Measurements from ENCODE around the gene LRRC8B.

The LRRC8B gene

GRCh38 chr1:89594096-89594740 lies 69.6 kb downstream of the LRRC8B start:
- TF ChIP-seq RAD21 (IDR thresholded peaks at IDR 0.05; ENCODE audit: low read depth), result no peak

- TF ChIP-seq USF1 (IDR thresholded peaks at IDR 0.05), result no peak
- TF ChIP-seq MAX (IDR thresholded peaks at IDR 0.05), result no peak
- TF ChIP-seq TAF1 (IDR thresholded peaks at IDR 0.05; ENCODE audit: low read depth), result no peak
- TF ChIP-seq EGR1 (IDR thresholded peaks at IDR 0.05), result no peak
- no peak for TF ChIP-seq TEAD4 (IDR thresholded peaks at IDR 0.05)
- no peak for TF ChIP-seq EP300 (IDR thresholded peaks at IDR 0.05; ENCODE audit: borderline replicate concordance)
- no peak for TF ChIP-seq FOXM1 (IDR thresholded peaks at IDR 0.05; ENCODE audit: borderline replicate concordance, low read depth)
- no peak for TF ChIP-seq YY1 (IDR thresholded peaks at IDR 0.05; ENCODE audit: low read depth)
- TF ChIP-seq CREB1 (IDR thresholded peaks at IDR 0.05; ENCODE audit: low read depth), result no peak
- no peak for TF ChIP-seq ZBTB7A (IDR thresholded peaks at IDR 0.05; ENCODE audit: low read depth)
- TF ChIP-seq NFIC (IDR thresholded peaks at IDR 0.05), result no peak
- TF ChIP-seq TCF12 (IDR thresholded peaks at IDR 0.05; ENCODE audit: low read depth), result no peak
- TF ChIP-seq RAD21 (IDR thresholded peaks at IDR 0.05; ENCODE audit: low read depth), result no peak
- no peak for TF ChIP-seq CEBPB (IDR thresholded peaks at IDR 0.05)
- TF ChIP-seq REST (IDR thresholded peaks at IDR 0.05; ENCODE audit: low read depth), result no peak
These were observed 72.1 kb downstream of the LRRC8B start for GRCh38 chr1:89596698-89597097.

- TF ChIP-seq MAX (IDR thresholded peaks at IDR 0.05) (no peak), RAD21 (IDR thresholded peaks at IDR 0.05; ENCODE audit: low read depth) (peak; percentile 69)
These were observed 74.1 kb downstream of the LRRC8B start for GRCh38 chr1:89598450-89599331.

GRCh38 chr1:89599332-89599630 lies 74.7 kb downstream of the LRRC8B start:
- TF ChIP-seq TAF1 (IDR thresholded peaks at IDR 0.05; ENCODE audit: low read depth), result no peak
- no peak for TF ChIP-seq RAD21 (IDR thresholded peaks at IDR 0.05; ENCODE audit: low read depth)
- no peak for TF ChIP-seq TEAD4 (IDR thresholded peaks at IDR 0.05)
- TF ChIP-seq TCF12 (IDR thresholded peaks at IDR 0.05; ENCODE audit: low read depth), result no peak
- no peak for TF ChIP-seq EGR1 (IDR thresholded peaks at IDR 0.05)
- TF ChIP-seq MAX (IDR thresholded peaks at IDR 0.05), result no peak

GRCh38 chr1:89600451-89601224 lies 76.0 kb downstream of the LRRC8B start:
- TF ChIP-seq TEAD4 (IDR thresholded peaks at IDR 0.05) (no peak), NFIC (IDR thresholded peaks at IDR 0.05) (no peak), EGR1 (IDR thresholded peaks at IDR 0.05) (no peak), ZBTB7A (IDR thresholded peaks at IDR 0.05; ENCODE audit: low read depth) (no peak), MAX (IDR thresholded peaks at IDR 0.05) (no peak), RAD21 (IDR thresholded peaks at IDR 0.05; ENCODE audit: low read depth) (no peak), EP300 (IDR thresholded peaks at IDR 0.05; ENCODE audit: borderline replicate concordance) (no peak), TCF12 (IDR thresholded peaks at IDR 0.05; ENCODE audit: low read depth) (no peak), CREB1 (IDR thresholded peaks at IDR 0.05; ENCODE audit: low read depth) (no peak)

- no peak for TF ChIP-seq USF1 (IDR thresholded peaks at IDR 0.05)
- TF ChIP-seq FOXM1 (IDR thresholded peaks at IDR 0.05; ENCODE audit: borderline replicate concordance, low read depth), result no peak
- TF ChIP-seq REST (IDR thresholded peaks at IDR 0.05; ENCODE audit: low read depth), result no peak
- TF ChIP-seq NFIC (IDR thresholded peaks at IDR 0.05), result no peak
- no peak for TF ChIP-seq YY1 (IDR thresholded peaks at IDR 0.05; ENCODE audit: low read depth)
These were observed 78.3 kb downstream of the LRRC8B start for GRCh38 chr1:89602871-89603404.
